Measurements from ENCODE around the gene GABRG3. TPM values are rescaled to one million over a fixed set of nuclear protein-coding genes. Genes with fewer than 3 reads are reported as not detected.

Gene GABRG3
- total RNA-seq, 1 donor from 2014 or later: not detected

DNA sequence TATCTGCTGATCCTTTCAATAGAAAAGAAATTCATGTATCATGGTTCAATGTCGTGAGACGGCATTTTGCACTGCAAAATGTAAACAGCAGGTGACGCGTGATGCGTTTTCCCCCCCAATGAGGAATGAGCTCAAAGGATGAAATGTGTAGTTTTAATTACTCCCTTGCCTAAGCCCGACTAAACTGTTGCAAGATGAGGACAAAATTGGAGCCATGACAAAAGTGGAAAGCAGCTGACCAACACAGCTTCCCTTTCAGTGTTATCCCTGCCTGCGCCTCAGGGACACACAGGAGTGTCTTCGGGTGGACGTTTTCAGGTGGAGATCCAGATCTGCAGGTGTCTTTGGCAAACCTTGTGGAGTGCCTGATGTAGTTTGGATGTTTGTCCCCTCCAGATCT, 92.0 kb downstream of the GABRG3 start:
- intact Hi-C loops (cut with micrococcal nuclease): no loop called here

DNA sequence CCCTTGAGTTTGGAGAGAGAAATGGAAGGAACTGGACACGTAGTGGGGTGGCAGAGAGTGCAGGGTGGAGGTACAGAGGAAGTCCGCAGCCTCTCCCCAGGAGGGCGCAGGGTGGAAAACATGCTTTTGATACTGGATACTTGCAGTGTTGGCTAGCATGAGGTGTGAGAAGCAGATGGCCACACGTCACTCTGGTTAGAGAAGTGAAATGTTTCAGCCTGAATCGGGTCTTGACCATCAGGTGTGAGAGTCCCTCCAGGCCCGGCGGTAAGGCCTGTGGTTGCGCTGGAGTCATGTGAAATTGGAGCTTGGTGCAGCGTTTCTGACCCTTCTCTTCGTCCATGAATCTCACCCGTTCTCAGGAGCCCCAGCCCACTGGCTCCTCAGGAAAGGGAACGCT, 93.1 kb downstream of the GABRG3 start:
- intact Hi-C loops (cut with micrococcal nuclease): no loop called here

- intact Hi-C loops (cut with micrococcal nuclease): no loop called here
These were observed 94.2 kb downstream of the GABRG3 start for GRCh38 chr15:27065151-27065550.

GRCh38 chr15:27065785-27066184, 94.8 kb downstream of the GABRG3 start:
- intact Hi-C loops (cut with micrococcal nuclease): no loop called here

GRCh38 chr15:27066446-27066845, 95.5 kb downstream of the GABRG3 start:
- intact Hi-C loops (cut with micrococcal nuclease): no loop called here

GRCh38 chr15:27067175-27067574, 96.2 kb downstream of the GABRG3 start:
- intact Hi-C loops (cut with micrococcal nuclease): no loop called here

DNA sequence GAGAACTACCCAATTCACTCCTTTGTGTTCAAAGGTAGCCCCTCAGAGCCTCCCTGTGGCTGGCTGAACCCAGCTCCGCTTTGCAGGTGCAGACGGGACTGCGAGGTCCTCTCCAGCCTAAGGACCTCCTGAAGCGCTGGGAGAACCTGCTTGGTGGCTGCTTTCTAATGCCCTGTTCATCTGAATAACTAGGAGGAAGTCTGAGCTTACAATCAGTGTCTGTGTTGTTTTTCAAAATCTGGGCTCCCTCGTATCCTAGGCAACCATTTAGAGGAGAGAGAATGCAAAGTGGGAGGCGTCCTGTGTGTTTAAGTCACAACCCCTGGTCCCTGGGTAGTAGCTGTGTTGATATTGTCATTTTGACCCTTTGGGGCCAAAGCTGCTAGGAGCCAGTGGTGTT, 99.9 kb downstream of the GABRG3 start:
- intact Hi-C loops (cut with micrococcal nuclease): no loop called here

DNA sequence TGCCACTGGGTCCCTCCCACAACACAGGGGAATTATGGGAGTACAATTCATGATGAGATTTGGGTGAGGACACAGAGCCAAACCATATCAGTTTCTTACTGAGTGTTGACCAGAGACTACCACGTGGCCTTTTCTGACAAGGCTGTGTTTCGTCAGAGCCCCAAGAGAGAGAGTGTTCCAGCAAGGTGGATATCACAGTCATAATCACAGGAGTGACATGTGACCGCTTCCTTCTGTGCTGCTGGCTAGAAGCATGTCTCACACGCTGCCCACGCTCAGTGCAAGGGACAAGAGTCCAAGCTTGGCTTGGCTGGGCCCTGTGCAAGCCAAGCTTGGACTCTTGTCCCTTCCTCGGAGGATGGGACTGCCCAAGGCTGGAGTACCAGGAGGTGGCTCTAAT, 103.2 kb downstream of the GABRG3 start:
- intact Hi-C loops (cut with micrococcal nuclease): no loop called here

DNA sequence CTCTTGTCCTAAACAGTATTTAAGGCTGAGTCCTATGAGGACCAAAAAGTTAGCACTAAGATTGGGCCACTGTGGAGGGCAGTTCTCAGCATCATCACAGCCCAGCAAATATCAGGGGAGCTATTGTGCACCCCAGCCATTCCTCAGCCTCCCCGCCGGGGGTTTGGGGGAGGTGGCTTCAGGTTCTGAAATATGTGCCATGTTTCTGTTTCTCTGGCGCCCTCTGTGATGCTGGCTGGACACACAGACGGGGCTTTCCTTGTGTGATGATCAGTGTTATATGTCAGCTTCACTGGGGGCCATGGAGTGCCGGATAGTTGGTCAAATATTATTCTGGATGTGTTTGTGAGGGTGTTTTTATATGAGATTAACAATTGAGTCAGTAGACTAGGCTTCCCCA, 106.8 kb downstream of the GABRG3 start:
- intact Hi-C loops (cut with micrococcal nuclease): no loop called here

GRCh38 chr15:27081676-27082418, 110.9 kb downstream of the GABRG3 start:
- intact Hi-C loops (cut with micrococcal nuclease): no loop called here

DNA sequence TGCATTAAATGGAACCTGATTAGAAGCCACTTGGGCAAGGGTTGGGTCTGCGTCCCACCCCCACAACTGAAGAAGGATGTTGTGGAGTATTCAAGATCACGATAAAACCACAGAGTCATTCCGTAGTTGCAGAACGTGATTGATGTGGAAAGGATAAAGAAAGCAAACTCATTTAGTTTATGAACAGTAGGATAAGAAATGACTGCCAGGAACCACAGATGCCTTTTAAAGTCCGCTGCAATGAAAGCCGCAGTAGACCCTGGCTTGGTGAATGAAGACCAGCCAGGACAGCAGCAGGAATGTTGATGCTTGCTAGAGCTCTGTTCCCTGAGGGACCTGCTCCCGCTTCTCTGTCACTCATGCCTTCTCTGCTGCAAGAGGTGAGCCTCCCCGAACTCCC, 111.5 kb downstream of the GABRG3 start:
- intact Hi-C loops (cut with micrococcal nuclease): no loop called here

DNA sequence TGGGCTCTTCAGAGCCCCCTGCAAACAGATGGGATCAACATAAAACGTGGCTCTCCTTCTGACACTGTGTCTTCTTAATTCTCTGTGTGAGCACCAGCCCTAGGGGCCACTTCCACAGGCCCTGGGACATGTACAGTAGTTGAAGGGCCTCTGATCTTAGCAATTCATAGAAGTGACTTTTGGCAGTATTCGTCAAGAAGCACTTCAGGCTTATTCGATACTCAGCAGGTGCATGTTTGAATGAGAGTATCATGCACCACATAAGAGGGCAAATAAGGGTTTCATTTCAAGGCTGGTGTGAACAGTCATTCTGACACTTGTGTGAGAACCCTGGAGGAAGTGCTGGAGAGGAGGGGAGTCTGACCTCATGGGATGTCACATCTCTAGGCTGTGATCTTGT, 113.9 kb downstream of the GABRG3 start:
- intact Hi-C loops (cut with micrococcal nuclease): no loop called here

- intact Hi-C loops (cut with micrococcal nuclease): no loop called here
These were observed 115.2 kb downstream of the GABRG3 start for GRCh38 chr15:27086149-27086548.

GRCh38 chr15:27086805-27087204, 115.8 kb downstream of the GABRG3 start:
- intact Hi-C loops (cut with micrococcal nuclease): no loop called here

DNA sequence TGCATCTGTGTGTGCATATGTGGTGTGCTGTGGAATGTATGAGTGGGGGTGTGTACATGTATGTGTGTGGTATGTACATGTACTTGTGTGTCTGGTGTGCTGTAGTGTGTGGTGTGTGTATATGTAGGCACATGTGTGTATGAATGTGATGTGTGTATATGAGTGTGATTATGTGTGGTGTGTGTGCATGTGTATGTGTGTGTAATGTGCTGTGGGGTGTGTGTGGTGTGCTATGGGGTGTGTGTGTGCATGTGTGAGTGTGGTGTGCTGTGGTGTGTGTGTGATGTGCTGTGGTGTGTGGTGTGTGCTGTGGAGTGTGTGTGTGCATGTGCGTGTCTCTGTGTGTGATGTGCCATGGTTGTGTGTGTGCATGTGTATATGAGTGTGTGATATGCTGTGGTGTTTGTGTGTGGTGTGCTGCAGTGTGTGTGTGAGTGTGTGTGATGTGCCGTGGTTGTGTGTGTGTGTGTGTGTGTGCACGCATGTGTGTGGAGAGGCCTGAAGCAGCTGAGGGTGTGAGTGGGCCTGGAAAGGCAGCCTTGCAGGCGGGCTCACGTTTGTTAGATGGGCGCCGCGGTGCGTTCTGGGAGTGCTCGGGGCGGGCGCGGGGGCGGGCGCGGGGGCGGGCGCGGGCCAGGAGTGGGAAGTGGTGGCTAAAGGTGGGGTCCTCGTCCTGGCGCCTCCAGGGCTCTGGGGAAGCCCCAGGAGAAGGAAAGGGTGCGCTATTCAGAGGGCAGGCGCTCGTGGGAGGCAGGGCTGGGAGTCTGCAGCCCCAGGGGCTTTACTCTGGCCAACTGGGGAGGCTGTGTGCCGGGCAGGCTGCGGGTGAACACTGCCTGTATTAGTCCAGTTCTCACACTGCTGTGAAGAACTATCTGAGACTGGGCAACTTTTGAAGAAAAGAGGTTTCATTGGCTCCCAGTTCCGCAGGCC, 116.9 kb downstream of the GABRG3 start:
- intact Hi-C loops (cut with micrococcal nuclease): no loop called here

GRCh38 chr15:27088584-27089232, 117.7 kb downstream of the GABRG3 start:
- intact Hi-C loops (cut with micrococcal nuclease): no loop called here

DNA sequence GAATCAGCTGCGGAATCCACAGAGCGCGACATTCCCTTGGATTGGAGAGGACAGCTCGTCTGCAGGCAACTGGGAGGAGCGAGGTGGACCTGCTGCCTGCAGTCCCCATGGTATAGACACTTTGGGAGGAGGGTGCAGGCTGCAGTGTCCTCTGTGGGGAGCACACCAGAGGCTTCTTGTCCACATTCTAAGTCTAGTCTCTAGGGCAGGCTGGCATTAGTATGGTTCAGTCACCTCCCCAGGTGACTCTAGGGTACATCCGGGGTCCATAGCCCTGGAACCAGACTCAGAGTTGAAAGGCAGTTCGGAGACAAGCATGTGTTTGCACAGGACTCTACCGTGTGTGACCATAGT, 118.2 kb downstream of the GABRG3 start:
- intact Hi-C loops (cut with micrococcal nuclease): no loop called here

GRCh38 chr15:27089676-27090075, 118.7 kb downstream of the GABRG3 start:
- intact Hi-C loops (cut with micrococcal nuclease): no loop called here

DNA sequence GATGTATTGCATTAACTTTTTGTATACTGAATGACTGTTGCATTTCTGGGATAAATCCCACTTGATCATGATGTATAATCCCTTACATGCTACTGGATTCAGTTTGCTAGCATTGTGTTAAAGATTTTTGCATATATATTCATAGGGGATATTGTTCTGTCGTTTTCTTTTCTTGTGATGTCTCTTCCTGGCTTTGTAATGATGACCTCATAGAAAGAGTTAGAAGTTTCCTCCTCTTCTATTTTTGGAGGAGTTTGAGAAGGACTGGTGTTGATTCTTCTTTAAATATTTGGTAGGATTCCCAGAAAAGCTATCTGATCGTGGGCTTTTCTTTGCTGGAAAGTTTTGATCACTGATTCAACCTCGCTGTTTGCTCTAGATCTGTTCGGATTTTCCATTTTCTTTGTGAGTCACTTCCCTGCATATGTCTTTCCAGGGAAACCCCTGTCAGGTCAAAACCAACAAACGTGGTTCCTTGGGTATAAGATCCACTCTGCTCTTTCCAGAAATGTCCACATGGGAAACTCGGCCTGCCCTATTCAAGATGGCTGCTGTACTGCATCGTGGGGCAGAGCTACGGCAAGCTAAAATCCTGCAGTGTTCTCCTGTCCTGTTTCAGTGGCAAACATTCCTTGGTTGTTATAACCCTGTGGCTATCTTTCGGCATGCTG, 120.4 kb downstream of the GABRG3 start:
- intact Hi-C loops (cut with micrococcal nuclease): no loop called here

DNA sequence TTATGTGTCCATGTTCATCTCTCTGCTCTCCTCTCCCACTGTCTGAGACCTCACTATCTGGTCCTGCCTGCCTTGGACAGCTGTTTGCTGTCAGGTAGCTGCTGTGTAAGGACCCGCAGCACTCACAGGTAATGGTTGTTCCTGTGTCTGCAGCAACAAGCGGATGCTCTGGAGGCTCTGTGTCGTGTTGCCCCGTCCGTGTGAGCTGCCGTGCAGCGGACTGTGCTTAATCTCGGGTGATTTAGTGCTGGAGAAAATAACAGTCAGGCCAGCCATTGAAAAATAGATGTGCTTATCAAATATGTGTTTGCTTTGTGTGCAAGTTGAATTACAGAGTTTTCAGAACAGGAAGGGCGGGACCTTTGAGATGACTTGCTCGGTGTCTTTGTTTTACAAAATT, 121.4 kb downstream of the GABRG3 start:
- intact Hi-C loops (cut with micrococcal nuclease): no loop called here

DNA sequence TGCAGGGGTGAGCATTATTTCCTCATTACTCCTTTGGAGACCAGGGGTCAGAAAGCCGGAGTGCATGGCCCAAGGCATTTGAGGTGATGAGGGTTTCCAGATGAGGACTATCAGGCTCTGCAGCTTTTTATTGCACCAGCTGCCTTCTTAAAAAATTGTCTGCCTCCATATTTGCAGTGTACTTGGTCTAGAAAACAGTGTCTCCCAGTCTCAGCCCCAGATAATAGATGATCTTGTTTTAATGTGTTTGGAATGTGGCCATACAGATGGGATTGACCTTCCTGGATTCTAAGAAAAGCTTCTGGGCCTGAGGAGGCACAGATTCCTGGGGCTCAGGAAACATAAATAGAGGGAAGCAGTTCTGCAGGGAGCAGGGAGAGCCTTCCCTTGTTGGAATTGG, 123.3 kb downstream of the GABRG3 start:
- intact Hi-C loops (cut with micrococcal nuclease): no loop called here

All from T-helper 2 cell treated with Interferon-gamma antibody and Interleukin-4, amounts not matched to agents 100 ng/mL and 5 ng/mL, for 36 hours (primary cell).